SK-N-SH treated with all-trans-retinoic acid at 6 μM for 48 hours (cell line): ENCODE data around the gene MRPL38.

Source experiments
- ATAC-seq: fragments of 200-7000 bp; cut with Tn5 transposase; 3 replicates; pipeline ENCODE4 v1.9.1; 2020; ENCODE audit warnings: mild to moderate bottlenecking, moderate library complexity
- ARNTL ChIP-seq: fragments of 450-650 bp; formaldehyde crosslinking; IDR thresholded peaks from 2 replicates; pipeline ENCODE4 v1.5.0; 2020; ENCODE audit warnings: low read depth, mild to moderate bottlenecking, moderate library complexity, borderline replicate concordance
- BACH2 ChIP-seq: fragments of 250-450 bp; sonication (Bioruptor Pico); IDR thresholded peaks from 2 replicates; pipeline ENCODE4 v1.9.0; 2021; ENCODE audit warnings: mild to moderate bottlenecking, borderline replicate concordance
- CSDC2 ChIP-seq: fragments of 250-450 bp; sonication (Bioruptor Pico); IDR thresholded peaks from 2 replicates; pipeline ENCODE4 v1.5.0; 2020; ENCODE audit warnings: mild to moderate bottlenecking, moderate library complexity
- ESRRG ChIP-seq: fragments of 250-450 bp; sonication (Bioruptor Pico); IDR thresholded peaks from 2 replicates; pipeline ENCODE4 v1.6.1; 2021; ENCODE audit warnings: mild to moderate bottlenecking
- GLIS3 ChIP-seq: fragments of 250-450 bp; sonication (Bioruptor Pico); IDR thresholded peaks from 2 replicates; pipeline ENCODE4 v1.5.0; 2020; ENCODE audit warnings: mild to moderate bottlenecking, moderate library complexity
- ISL1 ChIP-seq: fragments of 250-450 bp; sonication (Bioruptor Pico); IDR thresholded peaks from 2 replicates; pipeline ENCODE4 v2.1.2; 2022; ENCODE audit warnings: mild to moderate bottlenecking, moderate library complexity
- OSR1 ChIP-seq: fragments of 250-450 bp; sonication (Bioruptor Pico); IDR thresholded peaks from 2 replicates; pipeline ENCODE4 v1.8.0; 2022; ENCODE audit warnings: moderate library complexity, mild to moderate bottlenecking, inconsistent platforms
- PPARA ChIP-seq: fragments of 250-450 bp; sonication (Bioruptor Pico); IDR thresholded peaks from 2 replicates; pipeline ENCODE4 v1.5.0; 2020; ENCODE audit warnings: mild to moderate bottlenecking, borderline replicate concordance
- RARB ChIP-seq: fragments of 250-450 bp; sonication (Bioruptor Pico); IDR thresholded peaks from 2 replicates; pipeline ENCODE4 v1.8.0; 2021; ENCODE audit warnings: mild to moderate bottlenecking, moderate library complexity
- SNAI2 ChIP-seq: fragments of 250-450 bp; sonication (Bioruptor Pico); IDR thresholded peaks from 2 replicates; pipeline ENCODE4 v1.5.0; 2020; ENCODE audit warnings: mild to moderate bottlenecking, moderate library complexity
- TCF4 ChIP-seq: fragments of 250-450 bp; sonication (Bioruptor Pico); IDR thresholded peaks from 2 replicates; pipeline ENCODE4 v1.8.0; 2021; ENCODE audit warnings: mild to moderate bottlenecking, moderate library complexity, borderline replicate concordance
- ZC3H10 ChIP-seq: fragments of 250-450 bp; sonication (Bioruptor Pico); IDR thresholded peaks from 2 replicates; pipeline ENCODE4 v1.5.1; 2021; ENCODE audit warnings: mild to moderate bottlenecking, moderate library complexity
- ZFP3 ChIP-seq: fragments of 250-450 bp; sonication (Bioruptor Pico); IDR thresholded peaks from 2 replicates; pipeline ENCODE4 v1.5.0; 2020; ENCODE audit warnings: mild to moderate bottlenecking, moderate library complexity
- ZNF565 ChIP-seq: fragments of 450-650 bp; formaldehyde crosslinking; conservative IDR thresholded peaks from 2 replicates; pipeline ENCODE4 v1.5.0; 2020; ENCODE audit warnings: low read depth, mild to moderate bottlenecking, moderate library complexity
- ZNF70 ChIP-seq: fragments of 450-650 bp; formaldehyde crosslinking; IDR thresholded peaks from 2 replicates; pipeline ENCODE4 v1.5.0; 2020; ENCODE audit warnings: mild to moderate bottlenecking, moderate library complexity
- ZNF8 ChIP-seq: fragments of 450-650 bp; formaldehyde crosslinking; IDR thresholded peaks from 2 replicates; pipeline ENCODE4 v1.5.0; 2020; ENCODE audit warnings: mild to moderate bottlenecking, moderate library complexity
- TF ChIP-seq, protein P1 (sequence below): fragments of 250-450 bp; sonication (Bioruptor Pico); IDR thresholded peaks from 2 replicates; pipeline ENCODE4 v1.5.1; 2021; ENCODE audit warnings: mild to moderate bottlenecking, moderate library complexity
- TF ChIP-seq, protein P2 (sequence below): fragments of 250-450 bp; sonication (Bioruptor Pico); IDR thresholded peaks from 2 replicates; pipeline ENCODE4 v1.5.0; 2020; ENCODE audit warnings: mild to moderate bottlenecking, moderate library complexity
- TF ChIP-seq, protein P3 (sequence below): fragments of 250-450 bp; sonication (Bioruptor Pico); IDR thresholded peaks from 2 replicates; pipeline ENCODE4 v1.8.0; 2020; ENCODE audit warnings: mild to moderate bottlenecking, moderate library complexity, borderline replicate concordance
- TF ChIP-seq, protein P4 (sequence below): fragments of 250-450 bp; sonication (Bioruptor Pico); IDR thresholded peaks from 2 replicates; pipeline ENCODE4 v1.5.1; 2020; ENCODE audit warnings: low read depth, mild to moderate bottlenecking, moderate library complexity
- TF ChIP-seq, protein P5 (sequence below): fragments of 250-450 bp; sonication (Bioruptor Pico); IDR thresholded peaks from 2 replicates; pipeline ENCODE4 v1.8.0; 2021; ENCODE audit warnings: low read depth, mild to moderate bottlenecking, moderate library complexity, borderline replicate concordance

The MRPL38 gene

DNA sequence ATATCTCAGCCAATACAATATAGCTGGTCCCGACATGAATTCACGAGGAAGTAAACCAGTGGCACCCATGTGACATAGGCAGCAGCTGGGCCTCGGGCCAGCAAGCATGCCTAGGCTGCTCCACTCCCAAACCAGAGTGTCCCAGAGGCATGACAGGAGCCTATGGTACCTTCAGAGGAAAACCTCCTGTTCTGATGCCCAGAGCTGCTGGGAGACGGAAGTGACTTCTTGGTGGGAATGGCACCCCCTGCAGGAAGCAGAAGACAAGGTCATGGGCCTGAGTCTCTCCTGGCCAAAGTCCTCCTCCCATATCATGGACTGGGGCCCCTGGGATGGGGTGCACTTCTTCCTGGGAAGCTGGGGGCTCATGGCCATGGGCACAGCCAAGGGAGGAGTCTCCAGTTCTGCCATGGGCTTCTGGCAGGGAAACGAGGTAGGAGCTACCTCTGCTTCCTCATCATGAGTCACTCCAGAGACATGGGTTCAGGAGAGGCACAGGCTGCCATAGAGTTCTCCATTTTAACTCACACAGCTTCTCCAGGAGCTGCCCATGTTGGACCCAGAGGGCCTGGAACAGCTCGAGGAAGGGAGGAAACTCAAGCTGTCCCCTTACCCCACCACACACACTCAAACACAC lies 22.7 kb upstream of the MRPL38 start:
- ATAC-seq, result peak; percentile 77
- TF ChIP-seq GLIS3 (CRISPR knock-in tag) (no peak), OSR1 (CRISPR knock-in tag) (no peak), CSDC2 (CRISPR knock-in tag) (no peak), ZNF8 (CRISPR knock-in tag) (no peak), PPARA (CRISPR knock-in tag) (no peak), SNAI2 (no peak), ZNF70 (CRISPR knock-in tag) (no peak), ZNF565 (no peak), ISL1 (CRISPR knock-in tag) (no peak), TCF4 (CRISPR knock-in tag) (no peak), BACH2 (no peak)
- TF ChIP-seq, protein P1, sequence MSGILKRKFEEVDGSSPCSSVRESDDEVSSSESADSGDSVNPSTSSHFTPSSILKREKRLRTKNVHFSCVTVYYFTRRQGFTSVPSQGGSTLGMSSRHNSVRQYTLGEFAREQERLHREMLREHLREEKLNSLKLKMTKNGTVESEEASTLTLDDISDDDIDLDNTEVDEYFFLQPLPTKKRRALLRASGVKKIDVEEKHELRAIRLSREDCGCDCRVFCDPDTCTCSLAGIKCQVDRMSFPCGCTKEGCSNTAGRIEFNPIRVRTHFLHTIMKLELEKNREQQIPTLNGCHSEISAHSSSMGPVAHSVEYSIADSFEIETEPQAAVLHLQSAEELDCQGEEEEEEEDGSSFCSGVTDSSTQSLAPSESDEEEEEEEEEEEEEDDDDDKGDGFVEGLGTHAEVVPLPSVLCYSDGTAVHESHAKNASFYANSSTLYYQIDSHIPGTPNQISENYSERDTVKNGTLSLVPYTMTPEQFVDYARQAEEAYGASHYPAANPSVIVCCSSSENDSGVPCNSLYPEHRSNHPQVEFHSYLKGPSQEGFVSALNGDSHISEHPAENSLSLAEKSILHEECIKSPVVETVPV (CRISPR knock-in tag), result no peak
- TF ChIP-seq, protein P2, sequence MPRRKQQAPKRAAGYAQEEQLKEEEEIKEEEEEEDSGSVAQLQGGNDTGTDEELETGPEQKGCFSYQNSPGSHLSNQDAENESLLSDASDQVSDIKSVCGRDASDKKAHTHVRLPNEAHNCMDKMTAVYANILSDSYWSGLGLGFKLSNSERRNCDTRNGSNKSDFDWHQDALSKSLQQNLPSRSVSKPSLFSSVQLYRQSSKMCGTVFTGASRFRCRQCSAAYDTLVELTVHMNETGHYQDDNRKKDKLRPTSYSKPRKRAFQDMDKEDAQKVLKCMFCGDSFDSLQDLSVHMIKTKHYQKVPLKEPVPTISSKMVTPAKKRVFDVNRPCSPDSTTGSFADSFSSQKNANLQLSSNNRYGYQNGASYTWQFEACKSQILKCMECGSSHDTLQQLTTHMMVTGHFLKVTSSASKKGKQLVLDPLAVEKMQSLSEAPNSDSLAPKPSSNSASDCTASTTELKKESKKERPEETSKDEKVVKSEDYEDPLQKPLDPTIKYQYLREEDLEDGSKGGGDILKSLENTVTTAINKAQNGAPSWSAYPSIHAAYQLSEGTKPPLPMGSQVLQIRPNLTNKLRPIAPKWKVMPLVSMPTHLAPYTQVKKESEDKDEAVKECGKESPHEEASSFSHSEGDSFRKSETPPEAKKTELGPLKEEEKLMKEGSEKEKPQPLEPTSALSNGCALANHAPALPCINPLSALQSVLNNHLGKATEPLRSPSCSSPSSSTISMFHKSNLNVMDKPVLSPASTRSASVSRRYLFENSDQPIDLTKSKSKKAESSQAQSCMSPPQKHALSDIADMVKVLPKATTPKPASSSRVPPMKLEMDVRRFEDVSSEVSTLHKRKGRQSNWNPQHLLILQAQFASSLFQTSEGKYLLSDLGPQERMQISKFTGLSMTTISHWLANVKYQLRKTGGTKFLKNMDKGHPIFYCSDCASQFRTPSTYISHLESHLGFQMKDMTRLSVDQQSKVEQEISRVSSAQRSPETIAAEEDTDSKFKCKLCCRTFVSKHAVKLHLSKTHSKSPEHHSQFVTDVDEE (CRISPR knock-in tag), result no peak
- TF ChIP-seq, all 23 proteins: peak for 0

DNA sequence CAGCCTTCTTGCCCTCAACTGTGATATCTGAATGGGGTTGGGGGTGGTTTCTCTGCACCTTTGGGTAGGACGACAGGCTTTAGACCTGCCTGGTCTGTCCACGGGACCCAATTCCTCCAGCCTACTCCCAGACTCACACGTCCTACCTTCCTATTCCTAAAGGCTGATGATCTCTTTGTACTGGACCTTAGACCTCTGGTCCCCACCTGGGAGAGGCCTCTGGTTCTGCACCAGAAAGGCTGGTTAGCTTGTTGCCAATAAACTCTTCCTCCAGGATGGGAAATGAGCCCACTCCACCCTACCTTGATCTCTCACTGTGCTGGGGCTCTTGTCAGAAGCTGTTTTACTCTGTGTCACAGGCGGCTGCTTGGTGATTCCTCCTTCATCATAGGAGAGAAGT lies 21.8 kb upstream of the MRPL38 start:
- TF ChIP-seq ARNTL (CRISPR knock-in tag), result no peak
- no peak for TF ChIP-seq ISL1 (CRISPR knock-in tag)
- TF ChIP-seq GLIS3 (CRISPR knock-in tag), result no peak
- TF ChIP-seq ESRRG (CRISPR knock-in tag), result no peak
- TF ChIP-seq, protein P3, sequence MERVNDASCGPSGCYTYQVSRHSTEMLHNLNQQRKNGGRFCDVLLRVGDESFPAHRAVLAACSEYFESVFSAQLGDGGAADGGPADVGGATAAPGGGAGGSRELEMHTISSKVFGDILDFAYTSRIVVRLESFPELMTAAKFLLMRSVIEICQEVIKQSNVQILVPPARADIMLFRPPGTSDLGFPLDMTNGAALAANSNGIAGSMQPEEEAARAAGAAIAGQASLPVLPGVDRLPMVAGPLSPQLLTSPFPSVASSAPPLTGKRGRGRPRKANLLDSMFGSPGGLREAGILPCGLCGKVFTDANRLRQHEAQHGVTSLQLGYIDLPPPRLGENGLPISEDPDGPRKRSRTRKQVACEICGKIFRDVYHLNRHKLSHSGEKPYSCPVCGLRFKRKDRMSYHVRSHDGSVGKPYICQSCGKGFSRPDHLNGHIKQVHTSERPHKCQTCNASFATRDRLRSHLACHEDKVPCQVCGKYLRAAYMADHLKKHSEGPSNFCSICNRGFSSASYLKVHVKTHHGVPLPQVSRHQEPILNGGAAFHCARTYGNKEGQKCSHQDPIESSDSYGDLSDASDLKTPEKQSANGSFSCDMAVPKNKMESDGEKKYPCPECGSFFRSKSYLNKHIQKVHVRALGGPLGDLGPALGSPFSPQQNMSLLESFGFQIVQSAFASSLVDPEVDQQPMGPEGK (CRISPR knock-in tag), result no peak
- no peak for TF ChIP-seq OSR1 (CRISPR knock-in tag)
- TF ChIP-seq ZFP3 (CRISPR knock-in tag), result no peak
- TF ChIP-seq TCF4 (CRISPR knock-in tag), result no peak
- TF ChIP-seq, protein P2 (CRISPR knock-in tag), result no peak
- no peak for TF ChIP-seq BACH2
- TF ChIP-seq, protein P1 (CRISPR knock-in tag), result no peak
- no peak for TF ChIP-seq ZC3H10 (CRISPR knock-in tag)
- no peak for TF ChIP-seq ZNF565
- no peak for TF ChIP-seq PPARA (CRISPR knock-in tag)
- TF ChIP-seq, protein P4, sequence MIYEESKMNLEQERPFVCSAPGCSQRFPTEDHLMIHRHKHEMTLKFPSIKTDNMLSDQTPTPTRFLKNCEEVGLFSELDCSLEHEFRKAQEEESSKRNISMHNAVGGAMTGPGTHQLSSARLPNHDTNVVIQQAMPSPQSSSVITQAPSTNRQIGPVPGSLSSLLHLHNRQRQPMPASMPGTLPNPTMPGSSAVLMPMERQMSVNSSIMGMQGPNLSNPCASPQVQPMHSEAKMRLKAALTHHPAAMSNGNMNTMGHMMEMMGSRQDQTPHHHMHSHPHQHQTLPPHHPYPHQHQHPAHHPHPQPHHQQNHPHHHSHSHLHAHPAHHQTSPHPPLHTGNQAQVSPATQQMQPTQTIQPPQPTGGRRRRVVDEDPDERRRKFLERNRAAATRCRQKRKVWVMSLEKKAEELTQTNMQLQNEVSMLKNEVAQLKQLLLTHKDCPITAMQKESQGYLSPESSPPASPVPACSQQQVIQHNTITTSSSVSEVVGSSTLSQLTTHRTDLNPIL (CRISPR knock-in tag), result no peak
- TF ChIP-seq, protein P5, sequence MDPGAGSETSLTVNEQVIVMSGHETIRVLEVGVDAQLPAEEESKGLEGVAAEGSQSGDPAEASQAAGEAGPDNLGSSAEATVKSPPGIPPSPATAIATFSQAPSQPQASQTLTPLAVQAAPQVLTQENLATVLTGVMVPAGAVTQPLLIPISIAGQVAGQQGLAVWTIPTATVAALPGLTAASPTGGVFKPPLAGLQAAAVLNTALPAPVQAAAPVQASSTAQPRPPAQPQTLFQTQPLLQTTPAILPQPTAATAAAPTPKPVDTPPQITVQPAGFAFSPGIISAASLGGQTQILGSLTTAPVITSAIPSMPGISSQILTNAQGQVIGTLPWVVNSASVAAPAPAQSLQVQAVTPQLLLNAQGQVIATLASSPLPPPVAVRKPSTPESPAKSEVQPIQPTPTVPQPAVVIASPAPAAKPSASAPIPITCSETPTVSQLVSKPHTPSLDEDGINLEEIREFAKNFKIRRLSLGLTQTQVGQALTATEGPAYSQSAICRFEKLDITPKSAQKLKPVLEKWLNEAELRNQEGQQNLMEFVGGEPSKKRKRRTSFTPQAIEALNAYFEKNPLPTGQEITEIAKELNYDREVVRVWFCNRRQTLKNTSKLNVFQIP (CRISPR knock-in tag), result no peak
- no peak for TF ChIP-seq ZNF70 (CRISPR knock-in tag)
- no peak for TF ChIP-seq RARB (CRISPR knock-in tag)
- no peak for TF ChIP-seq ZNF8 (CRISPR knock-in tag)

More for the DNA sequence above, 21.8 kb upstream of the MRPL38 start:
- no peak for ATAC-seq
